GM21786 (cell line): ENCODE results near the gene SH3TC2.

ENCODE experiments used
- ATAC-seq: cut with Tn5 transposase; IDR thresholded peaks from one replicate; pipeline ENCODE4 v1.9.1; 2021; ENCODE audit not compliant: unreplicated experiment

Gene SH3TC2

DNA sequence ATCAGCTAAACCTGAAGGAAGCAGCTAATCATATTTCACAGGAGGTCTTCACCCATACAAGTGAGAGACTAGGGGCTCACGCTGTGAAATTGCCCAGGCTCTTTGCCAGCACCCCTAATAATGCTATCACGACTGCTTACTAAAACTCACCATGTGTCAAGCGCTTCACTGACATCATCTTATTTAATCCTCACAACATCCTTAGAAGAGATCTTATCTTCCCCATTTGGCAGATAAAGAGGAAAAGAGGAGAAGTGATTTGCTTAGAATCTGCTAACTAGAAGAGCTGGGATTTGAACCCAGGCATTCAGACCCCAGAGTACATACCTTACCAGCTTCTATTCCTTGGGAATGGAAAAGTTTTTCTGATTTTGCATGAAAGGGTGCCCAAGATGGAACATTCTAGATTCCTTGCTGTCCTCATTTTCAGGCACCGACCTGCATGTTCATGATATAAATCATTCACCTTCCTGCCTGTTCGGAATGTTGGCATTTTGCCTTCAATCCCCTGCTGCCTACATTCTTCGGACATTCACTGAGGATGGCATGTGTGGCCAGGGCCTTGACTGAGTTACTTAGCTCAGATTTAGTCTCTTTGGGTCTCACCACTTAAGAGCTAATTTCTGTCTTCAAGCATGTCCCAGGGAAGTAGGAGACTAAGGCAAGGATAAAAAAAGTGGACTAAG lies 88.1 kb downstream of the SH3TC2 start:
- ATAC-seq, result no peak

DNA sequence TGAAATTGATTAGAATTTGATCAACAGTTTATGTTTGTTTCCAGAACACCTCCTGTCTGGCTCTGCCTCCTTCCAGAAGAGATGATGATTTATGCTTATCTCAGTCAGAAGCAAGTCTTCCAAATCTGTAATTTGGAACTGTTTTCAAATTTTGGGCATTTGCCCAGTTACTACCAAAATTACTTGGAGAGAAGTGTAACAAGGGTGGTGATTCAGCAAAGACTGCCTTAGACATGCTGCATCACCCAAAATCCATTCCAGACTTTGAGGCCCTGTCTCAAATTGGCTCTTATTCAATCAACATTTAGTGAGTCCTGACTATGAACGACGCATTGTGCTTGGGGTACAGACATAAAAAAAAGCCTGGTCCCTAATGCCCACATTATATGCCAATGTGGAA lies 89.4 kb downstream of the SH3TC2 start:
- ATAC-seq, result no peak

GRCh38 chr5:148972974-148973374 lies 89.9 kb downstream of the SH3TC2 start:
- no peak for ATAC-seq

- no peak for ATAC-seq
Measured at GRCh38 chr5:148972396-148972795, 90.5 kb downstream of the SH3TC2 start.

DNA sequence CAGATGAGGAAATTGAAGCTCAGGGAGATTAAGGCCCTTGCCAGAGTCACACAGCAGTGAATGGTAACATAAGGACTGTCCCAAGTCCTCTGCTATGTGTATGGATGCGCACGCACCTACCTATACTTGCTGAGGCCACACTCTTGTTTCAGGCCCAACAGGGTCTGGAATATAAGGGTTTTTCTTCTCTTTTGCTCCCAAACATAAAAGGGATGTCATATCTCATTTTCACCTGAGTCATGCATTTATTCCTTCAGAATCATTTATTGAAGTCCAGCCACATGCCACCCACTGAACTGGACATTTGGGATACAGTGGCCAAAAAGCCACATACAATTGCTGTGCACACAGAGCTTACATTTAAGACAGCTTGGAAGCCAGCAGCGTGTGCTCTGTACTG lies 92.0 kb downstream of the SH3TC2 start:
- ATAC-seq, result no peak

DNA sequence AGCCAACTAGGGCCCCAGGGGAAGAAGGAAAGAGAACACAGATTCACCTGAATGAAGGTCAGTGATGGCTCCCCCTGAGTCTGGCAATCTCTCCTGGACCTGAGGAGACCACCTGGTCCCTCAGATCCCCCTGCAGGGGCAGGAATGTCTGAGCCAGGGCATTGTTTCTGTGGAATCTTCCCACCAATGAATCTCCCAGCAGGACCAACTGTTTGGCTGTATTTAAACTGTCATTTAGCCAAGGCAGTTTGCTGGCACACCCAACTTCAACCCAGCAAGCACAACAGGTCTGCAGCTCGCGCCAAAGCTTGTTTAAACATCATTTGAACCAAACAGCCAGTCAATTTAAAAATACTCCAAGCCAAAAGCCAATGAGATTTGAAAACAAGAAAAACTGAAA lies 92.6 kb downstream of the SH3TC2 start:
- ATAC-seq, result no peak

- no peak for ATAC-seq
Measured at GRCh38 chr5:148969291-148969690, 93.6 kb downstream of the SH3TC2 start.

GRCh38 chr5:148968311-148968710 lies 94.6 kb downstream of the SH3TC2 start:
- no peak for ATAC-seq

- ATAC-seq, result no peak
Measured at GRCh38 chr5:148967783-148968182, 95.1 kb downstream of the SH3TC2 start.

GRCh38 chr5:148966938-148967337 lies 95.9 kb downstream of the SH3TC2 start:
- ATAC-seq, result no peak

DNA sequence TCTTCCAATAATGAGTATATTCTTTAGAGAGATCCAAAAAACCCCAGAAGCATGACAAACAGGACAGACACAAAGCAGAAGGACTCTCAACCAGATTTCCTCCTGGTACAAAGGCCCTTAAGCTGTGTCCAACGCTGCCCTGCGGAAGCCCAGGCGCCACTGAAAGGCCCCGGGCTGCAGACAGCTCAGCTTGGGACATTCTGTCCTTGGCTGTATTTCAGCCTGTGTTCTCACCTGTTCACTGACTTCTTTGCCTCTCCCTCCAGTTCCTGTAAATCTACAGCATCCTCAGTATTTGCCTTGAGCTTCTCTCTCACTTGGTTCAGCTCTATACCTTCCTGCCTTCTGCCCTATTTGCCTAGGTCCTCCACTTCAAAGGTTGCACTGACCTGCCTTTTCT lies 96.5 kb downstream of the SH3TC2 start:
- ATAC-seq, result no peak

- ATAC-seq, result no peak
Measured at GRCh38 chr5:148965511-148966265, 97.2 kb downstream of the SH3TC2 start.

GRCh38 chr5:148963664-148964063 lies 99.2 kb downstream of the SH3TC2 start:
- peak; percentile 55 for ATAC-seq

DNA sequence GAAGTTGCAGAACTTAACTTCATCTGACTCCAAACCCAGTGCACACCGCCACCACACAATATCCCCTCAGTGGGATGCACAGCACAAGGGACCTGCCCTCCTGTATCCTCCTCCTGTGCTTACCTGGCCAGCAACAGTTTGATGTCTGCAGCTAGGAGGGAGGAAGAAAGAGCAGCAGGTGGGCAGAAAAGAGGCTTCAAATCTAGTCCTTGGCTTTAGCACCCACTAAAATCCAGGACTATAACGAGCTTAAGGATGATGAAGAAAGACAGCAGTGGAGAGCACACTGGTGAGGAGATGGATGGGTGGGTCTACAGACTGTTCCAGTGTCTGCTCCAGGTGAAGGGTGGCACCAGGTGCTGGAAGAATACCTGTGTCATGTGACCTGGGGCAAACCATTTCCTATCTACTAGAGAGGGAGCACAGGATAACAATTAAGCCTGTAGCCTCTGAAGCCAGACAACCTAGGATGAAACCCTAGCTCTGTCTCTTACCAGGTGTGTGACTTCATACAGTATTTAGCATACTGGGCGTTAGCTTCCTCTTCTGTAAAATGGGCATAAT lies 100.0 kb downstream of the SH3TC2 start:
- no peak for ATAC-seq

- ATAC-seq, result no peak
Measured at GRCh38 chr5:148962200-148962550, 100.7 kb downstream of the SH3TC2 start.

GRCh38 chr5:148961261-148962199 lies 101.3 kb downstream of the SH3TC2 start:
- no peak for ATAC-seq

GRCh38 chr5:148960070-148960769 lies 102.6 kb downstream of the SH3TC2 start:
- ATAC-seq, result no peak

DNA sequence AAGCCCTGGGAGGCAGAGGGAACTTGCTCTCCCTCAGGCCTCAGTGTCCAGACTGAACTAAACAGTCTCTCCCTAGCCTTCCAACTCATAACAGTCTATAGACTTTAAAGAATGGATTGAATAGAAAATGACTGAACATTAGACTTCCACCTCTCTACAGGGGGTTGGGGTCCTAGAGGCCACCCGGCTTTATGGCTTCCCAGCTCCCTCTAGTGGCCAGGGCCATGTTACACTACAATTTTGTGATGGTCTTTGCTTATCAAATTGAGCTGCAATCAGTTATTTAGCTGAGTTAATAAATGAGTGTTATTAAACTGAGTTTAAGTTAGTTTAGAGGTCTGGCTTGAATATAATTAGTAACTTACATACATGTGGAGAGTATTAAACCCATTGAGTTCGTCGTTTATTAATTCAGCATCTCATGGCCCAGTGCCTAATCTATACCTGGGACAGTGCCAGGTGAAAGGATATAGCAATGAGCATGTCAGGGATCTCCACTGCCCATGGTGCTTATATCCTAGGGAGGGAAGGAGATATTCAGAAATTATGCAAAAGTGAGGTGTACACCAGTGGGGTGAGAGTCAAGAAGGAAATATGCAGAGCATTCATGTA lies 105.2 kb downstream of the SH3TC2 start:
- peak; percentile 56 for ATAC-seq

DNA sequence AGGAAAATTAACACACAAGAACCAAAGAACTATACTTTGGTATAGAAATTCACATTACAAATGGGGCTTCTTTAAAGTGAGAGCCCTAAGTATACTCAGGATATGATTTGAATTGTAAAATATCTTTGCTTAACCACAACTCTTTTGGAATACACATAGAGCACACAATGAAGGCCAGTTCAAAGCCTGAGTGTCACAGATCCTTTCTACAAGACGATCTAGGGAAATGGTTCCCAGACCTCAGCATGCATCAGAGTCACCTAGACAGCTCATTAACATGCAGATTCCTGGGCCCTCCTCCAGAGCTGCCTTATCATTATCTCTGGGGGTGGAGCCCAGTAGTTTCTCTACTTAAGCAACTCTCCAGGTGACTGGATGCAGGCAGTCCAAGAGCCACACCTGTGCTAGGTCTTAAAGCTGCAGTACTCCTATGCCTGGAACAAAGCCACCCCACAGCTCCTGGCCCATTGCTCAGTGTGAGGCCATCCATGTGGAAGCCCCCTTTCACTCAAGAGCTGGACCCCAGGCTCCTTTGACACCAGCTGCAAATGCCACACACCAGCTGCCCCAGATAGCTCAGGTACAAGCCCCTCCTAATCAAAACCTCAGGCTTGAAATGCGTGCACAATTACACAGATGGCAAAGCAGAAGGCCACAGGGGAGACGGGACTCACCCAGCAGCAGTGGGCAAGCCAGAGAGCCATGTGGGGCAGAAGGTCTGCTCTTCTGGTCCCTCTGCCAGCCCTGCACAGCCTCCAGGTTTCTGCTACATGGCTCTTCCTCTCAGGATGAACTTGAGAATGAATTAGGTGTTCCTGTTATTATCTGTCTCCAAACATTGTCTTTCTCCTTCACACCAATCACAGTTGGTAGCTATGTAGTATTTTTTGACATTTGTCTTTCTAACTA lies 106.1 kb downstream of the SH3TC2 start:
- no peak for ATAC-seq
